ENCODE results near the gene SLC35F1.
"Not testable (repeated sequence)": the region's sequence is repeated elsewhere in the genome, so short reads cannot be mapped to it uniquely, and the experiment has no call there.

Gene SLC35F1

GRCh38 chr6:117906958-117907600, at the start of gene SLC35F1:
SLC35F1 (plus strand) TSS chr6:117907264.
- in situ Hi-C loops (cut with MboI; ENCODE audit: low sequenced_read_pairs) = no loop called here

GRCh38 chr6:117858601-117859000, 48.5 kb upstream of the SLC35F1 start:
- in situ Hi-C loops (cut with MboI; ENCODE audit: low sequenced_read_pairs) = not testable (repeated sequence)

GRCh38 chr6:117861545-117861944, 45.5 kb upstream of the SLC35F1 start:
- in situ Hi-C loops (cut with MboI; ENCODE audit: low sequenced_read_pairs) = no loop called here

GRCh38 chr6:117866561-117866960, 40.5 kb upstream of the SLC35F1 start:
- in situ Hi-C loops (cut with MboI; ENCODE audit: low sequenced_read_pairs) = no loop called here

GRCh38 chr6:117870486-117871242, 36.4 kb upstream of the SLC35F1 start:
- in situ Hi-C loops (cut with MboI; ENCODE audit: low sequenced_read_pairs) = no loop called here

- in situ Hi-C loops (cut with MboI; ENCODE audit: low sequenced_read_pairs) = no loop called here
Measured at GRCh38 chr6:117880824-117881223, 26.2 kb upstream of the SLC35F1 start.

- in situ Hi-C loops (cut with MboI; ENCODE audit: low sequenced_read_pairs) = no loop called here
Measured at GRCh38 chr6:117890172-117890571, 16.9 kb upstream of the SLC35F1 start.

- in situ Hi-C loops (cut with MboI; ENCODE audit: low sequenced_read_pairs) = no loop called here
Measured at GRCh38 chr6:117906507-117906957, 532 bp upstream of the SLC35F1 start.

- in situ Hi-C loops (cut with MboI; ENCODE audit: low sequenced_read_pairs) = no loop called here
Measured at GRCh38 chr6:117907601-117908245, 659 bp downstream of the SLC35F1 start.

- in situ Hi-C loops (cut with MboI; ENCODE audit: low sequenced_read_pairs) = no loop called here
Measured at GRCh38 chr6:117908246-117909068, 1.4 kb downstream of the SLC35F1 start.

GRCh38 chr6:117909638-117910037, 2.6 kb downstream of the SLC35F1 start:
- in situ Hi-C loops (cut with MboI; ENCODE audit: low sequenced_read_pairs) = no loop called here

- in situ Hi-C loops (cut with MboI; ENCODE audit: low sequenced_read_pairs) = no loop called here
Measured at GRCh38 chr6:117910549-117910948, 3.5 kb downstream of the SLC35F1 start.

- in situ Hi-C loops (cut with MboI; ENCODE audit: low sequenced_read_pairs) = no loop called here
Measured at GRCh38 chr6:117911150-117911549, 4.1 kb downstream of the SLC35F1 start.

GRCh38 chr6:117911660-117912059, 4.6 kb downstream of the SLC35F1 start:
- in situ Hi-C loops (cut with MboI; ENCODE audit: low sequenced_read_pairs) = no loop called here

GRCh38 chr6:117915846-117916245, 8.8 kb downstream of the SLC35F1 start:
- in situ Hi-C loops (cut with MboI; ENCODE audit: low sequenced_read_pairs) = no loop called here

- in situ Hi-C loops (cut with MboI; ENCODE audit: low sequenced_read_pairs) = no loop called here
Measured at GRCh38 chr6:117916483-117916882, 9.4 kb downstream of the SLC35F1 start.

GRCh38 chr6:117917176-117917575, 10.1 kb downstream of the SLC35F1 start:
- in situ Hi-C loops (cut with MboI; ENCODE audit: low sequenced_read_pairs) = no loop called here

- in situ Hi-C loops (cut with MboI; ENCODE audit: low sequenced_read_pairs) = no loop called here
Measured at GRCh38 chr6:117918454-117918853, 11.4 kb downstream of the SLC35F1 start.

- in situ Hi-C loops (cut with MboI; ENCODE audit: low sequenced_read_pairs) = no loop called here
Measured at GRCh38 chr6:117919275-117919674, 12.2 kb downstream of the SLC35F1 start.

- in situ Hi-C loops (cut with MboI; ENCODE audit: low sequenced_read_pairs) = no loop called here
Measured at GRCh38 chr6:117919775-117920729, 13.0 kb downstream of the SLC35F1 start.
